SU-DHL-6 (cell line): Measurements from ENCODE around the gene GJD3.

Experiments
- H2AFZ ChIP-seq: fragments of 200-600 bp; sonication (generic); 2 replicates; pipeline ENCODE4 v1.6.1; 2014; ENCODE audit warnings: low read depth, mild to moderate bottlenecking, moderate library complexity, mixed read lengths, antibody characterized with exemption, low read length; ENCODE audit not compliant: severe bottlenecking
- H3F3A ChIP-seq: fragments of 200-600 bp; shearing (Covaris generic); 2 replicates; pipeline ENCODE4 v1.6.0; 2016; ENCODE audit warnings: antibody characterized with exemption, mild to moderate bottlenecking; ENCODE audit not compliant: insufficient read depth
- H3K27ac ChIP-seq: fragments of 200-600 bp; sonication (generic); 2 replicates; pipeline ENCODE4 v1.5.1; 2016; ENCODE audit warnings: low read depth, mild to moderate bottlenecking, low read length, moderate library complexity, mixed read lengths
- H3K27me3 ChIP-seq: fragments of 200-600 bp; sonication (generic), shearing (Covaris generic); 2 replicates; pipeline ENCODE4 v1.6.0; 2014; ENCODE audit warnings: mild to moderate bottlenecking, low read length
- H3K36me3 ChIP-seq: fragments of 200-600 bp; sonication (generic); 2 replicates; pipeline ENCODE4 v1.6.1; 2014; ENCODE audit warnings: mild to moderate bottlenecking, low read length, mixed read lengths
- H3K4me2 ChIP-seq: fragments of 300-600, 200-600 bp; shearing (Covaris generic), sonication (generic); 2 replicates; pipeline ENCODE4 v1.6.0; 2014; ENCODE audit warnings: low read length, low read depth, mild to moderate bottlenecking; ENCODE audit not compliant: poor library complexity, severe bottlenecking
- H3K4me3 ChIP-seq: fragments of 200-600 bp; sonication (generic); 2 replicates; pipeline ENCODE4 v1.5.1; 2014; ENCODE audit warnings: antibody characterized with exemption, low read length, mild to moderate bottlenecking, mixed read lengths; ENCODE audit not compliant: insufficient read depth, poor library complexity, severe bottlenecking
- H3K79me2 ChIP-seq: fragments of 200-600 bp; sonication (generic); 2 replicates; pipeline ENCODE4 v1.6.1; 2014; ENCODE audit warnings: mild to moderate bottlenecking, low read length, moderate library complexity; ENCODE audit not compliant: insufficient read depth
- H3K9ac ChIP-seq: fragments of 200-600 bp; sonication (generic); 2 replicates; pipeline ENCODE4 v1.7.0; 2014; ENCODE audit warnings: mild to moderate bottlenecking, low read length
- H3K9me2 ChIP-seq: fragments of 200-600 bp; sonication (generic); replicated peaks from 2 replicates; pipeline ENCODE4 v1.6.1; 2014; ENCODE audit warnings: low read length; ENCODE audit not compliant: insufficient read depth
- H3K9me3 ChIP-seq: fragments of 200-600 bp; sonication (generic); 2 replicates; pipeline ENCODE4 v1.6.1; 2014; ENCODE audit warnings: low read length, mixed read lengths; ENCODE audit not compliant: insufficient read depth
- H4K20me1 ChIP-seq: fragments of 200-600 bp; sonication (generic); 2 replicates; pipeline ENCODE4 v1.6.1; 2014; ENCODE audit warnings: low read depth, mild to moderate bottlenecking, antibody characterized with exemption, low read length, moderate library complexity, mixed read lengths
- EZH2phosphoT487 ChIP-seq: fragments of 200-600 bp; sonication (generic), shearing (Covaris generic); conservative IDR thresholded peaks from 2 replicates; pipeline ENCODE4 v1.6.1; 2018; ENCODE audit warnings: mild to moderate bottlenecking, antibody characterized with exemption, low read length, moderate library complexity, mixed read lengths
- TF ChIP-seq, protein P1 (sequence below): fragments of 200-600 bp; sonication (generic); IDR thresholded peaks from one replicate; pipeline ENCODE4 v1.5.1; 2017; ENCODE audit warnings: antibody characterized with exemption, mild to moderate bottlenecking, low read length, moderate library complexity; ENCODE audit not compliant: insufficient read depth, poor library complexity, severe bottlenecking

Gene GJD3

DNA sequence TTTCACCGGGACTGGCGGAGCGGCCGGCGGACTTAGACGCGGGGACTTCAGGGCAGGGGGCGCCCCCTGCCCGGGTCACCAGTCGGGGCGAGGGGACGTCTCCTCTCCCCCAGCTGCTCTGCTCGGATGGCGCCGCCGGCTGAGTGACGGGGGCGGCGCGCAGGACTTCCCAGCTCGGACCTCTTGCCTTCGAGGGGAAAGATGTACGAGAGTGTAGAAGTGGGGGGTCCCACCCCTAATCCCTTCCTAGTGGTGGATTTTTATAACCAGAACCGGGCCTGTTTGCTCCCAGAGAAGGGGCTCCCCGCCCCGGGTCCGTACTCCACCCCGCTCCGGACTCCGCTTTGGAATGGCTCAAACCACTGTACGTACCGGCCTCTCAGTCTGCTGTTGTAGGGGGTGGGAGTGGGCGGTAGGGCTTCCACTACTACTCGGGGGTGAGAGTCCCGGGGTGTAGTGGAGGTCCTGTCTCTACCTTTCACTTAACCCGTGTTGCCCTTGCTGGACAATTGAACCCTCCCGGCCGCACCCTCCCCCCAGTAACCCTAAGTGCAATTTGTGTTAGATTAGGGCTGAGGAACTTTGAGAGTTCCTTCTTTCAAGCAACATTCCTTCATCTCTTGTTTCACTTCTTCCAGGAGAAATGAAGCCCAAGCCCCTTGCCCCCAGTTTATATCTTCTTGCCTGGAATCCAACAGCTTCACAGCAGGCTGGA lies 21.9 kb downstream of the GJD3 start:
- H3F3A ChIP-seq, result peaks cover 9% of the 10 kb centered on the region
- H4K20me1 ChIP-seq, result peaks cover 4% of the 10 kb centered on the region; the same call in 1 of the 2 replicates
- H3K27ac ChIP-seq, result no peak overlapping the region
- no peak overlapping the region for H2AFZ ChIP-seq
- no peaks in the 10 kb centered on the region for H3K79me2 ChIP-seq
- H3K4me2 ChIP-seq, result no peak overlapping the region
- TF ChIP-seq EZH2phosphoT487, result no peak
- TF ChIP-seq, protein P1, sequence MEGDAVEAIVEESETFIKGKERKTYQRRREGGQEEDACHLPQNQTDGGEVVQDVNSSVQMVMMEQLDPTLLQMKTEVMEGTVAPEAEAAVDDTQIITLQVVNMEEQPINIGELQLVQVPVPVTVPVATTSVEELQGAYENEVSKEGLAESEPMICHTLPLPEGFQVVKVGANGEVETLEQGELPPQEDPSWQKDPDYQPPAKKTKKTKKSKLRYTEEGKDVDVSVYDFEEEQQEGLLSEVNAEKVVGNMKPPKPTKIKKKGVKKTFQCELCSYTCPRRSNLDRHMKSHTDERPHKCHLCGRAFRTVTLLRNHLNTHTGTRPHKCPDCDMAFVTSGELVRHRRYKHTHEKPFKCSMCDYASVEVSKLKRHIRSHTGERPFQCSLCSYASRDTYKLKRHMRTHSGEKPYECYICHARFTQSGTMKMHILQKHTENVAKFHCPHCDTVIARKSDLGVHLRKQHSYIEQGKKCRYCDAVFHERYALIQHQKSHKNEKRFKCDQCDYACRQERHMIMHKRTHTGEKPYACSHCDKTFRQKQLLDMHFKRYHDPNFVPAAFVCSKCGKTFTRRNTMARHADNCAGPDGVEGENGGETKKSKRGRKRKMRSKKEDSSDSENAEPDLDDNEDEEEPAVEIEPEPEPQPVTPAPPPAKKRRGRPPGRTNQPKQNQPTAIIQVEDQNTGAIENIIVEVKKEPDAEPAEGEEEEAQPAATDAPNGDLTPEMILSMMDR, result no peak
- H3K9ac ChIP-seq, result no peak overlapping the region
- H3K27me3 ChIP-seq, result no peaks in the 10 kb centered on the region
- no peaks in the 10 kb centered on the region for H3K9me3 ChIP-seq
- H3K4me3 ChIP-seq, result no peak overlapping the region
- no peaks in the 10 kb centered on the region for H3K9me2 ChIP-seq
- no peaks in the 10 kb centered on the region; the same call in 1 of the 2 replicates for H3K36me3 ChIP-seq

- H3K4me3 ChIP-seq, result no peak overlapping the region
Observed at GRCh38 chr17:40341808-40342503, 22.6 kb downstream of the GJD3 start.

DNA sequence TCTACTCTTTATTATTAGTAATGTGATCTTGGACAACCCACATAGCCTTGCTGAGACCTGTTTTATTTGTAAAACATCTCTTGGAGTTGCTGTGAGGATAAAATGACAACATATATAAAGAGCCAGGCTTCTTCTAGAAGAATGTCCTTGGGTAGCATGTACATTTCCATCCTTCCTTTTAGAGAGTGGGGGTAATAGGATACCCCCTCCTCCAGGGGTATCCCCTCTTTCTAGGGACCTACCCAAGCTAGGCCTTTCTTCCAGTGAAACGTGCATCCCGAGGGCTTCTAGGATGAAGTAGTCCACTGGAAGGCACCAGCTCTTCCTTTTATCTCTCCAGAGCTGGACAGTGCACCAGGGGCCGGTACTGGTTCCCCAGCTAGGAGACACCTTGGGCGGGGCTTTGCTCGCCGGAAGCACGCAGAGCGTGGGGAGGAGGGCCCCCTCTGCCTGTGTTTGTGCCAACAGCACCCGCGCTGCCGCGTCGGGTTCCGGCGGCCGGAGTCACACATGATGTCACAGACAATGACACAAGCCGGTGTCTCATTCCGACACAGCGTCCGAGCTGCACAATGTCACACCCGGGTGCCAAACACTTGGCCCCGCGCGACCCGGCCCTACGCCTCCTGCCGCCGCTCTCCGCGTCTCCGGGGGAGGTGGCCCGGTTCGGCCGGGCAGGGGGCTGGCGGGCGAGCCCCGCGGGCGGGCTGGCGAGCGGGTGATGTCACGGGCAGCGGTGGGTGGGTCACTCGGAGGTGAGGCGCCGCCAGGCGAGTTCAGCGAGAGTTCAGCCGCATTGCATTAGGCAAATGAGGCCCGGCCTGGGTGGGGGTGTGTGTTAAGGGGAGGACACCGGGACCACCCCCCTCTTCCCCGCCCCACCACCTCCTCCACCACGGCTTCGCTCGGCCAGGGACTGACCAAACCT lies 23.4 kb downstream of the GJD3 start:
- no peaks in the 10 kb centered on the region for H3K27me3 ChIP-seq
- peak overlapping the region; percentile 45 for H3K4me3 ChIP-seq
- H2AFZ ChIP-seq, result no peak overlapping the region
- H3K9me2 ChIP-seq, result no peaks in the 10 kb centered on the region
- no peak for TF ChIP-seq EZH2phosphoT487
- TF ChIP-seq, protein P1, result no peak
- no peak overlapping the region for H3K27ac ChIP-seq
- peak overlapping the region; percentile 29 for H3K9ac ChIP-seq
- no peaks in the 10 kb centered on the region; the same call in 1 of the 2 replicates for H3K36me3 ChIP-seq
- peaks cover 9% of the 10 kb centered on the region for H3F3A ChIP-seq
- H4K20me1 ChIP-seq, result peaks cover 4% of the 10 kb centered on the region; the same call in 1 of the 2 replicates
- H3K79me2 ChIP-seq, result no peaks in the 10 kb centered on the region
- H3K9me3 ChIP-seq, result no peaks in the 10 kb centered on the region
- H3K4me2 ChIP-seq, result peak overlapping the region; percentile 61

More at GRCh38 chr17:40341808-40342503, 22.6 kb downstream of the GJD3 start:
- Histone ChIP-seq H3K79me2 (no peaks in the 10 kb centered on the region), H3K4me2 (peak overlapping the region; percentile 61), H3K27ac (no peak overlapping the region), H4K20me1 (peaks cover 4% of the 10 kb centered on the region; the same call in 1 of the 2 replicates), H3K36me3 (no peaks in the 10 kb centered on the region; the same call in 1 of the 2 replicates), H3K9me3 (no peaks in the 10 kb centered on the region), H3K9ac (0 out of 2 replicates have a peak overlapping the region, but pooled peaks have one; percentile 29), H3F3A (peaks cover 9% of the 10 kb centered on the region), H2AFZ (no peak overlapping the region), H3K27me3 (no peaks in the 10 kb centered on the region), H3K9me2 (no peaks in the 10 kb centered on the region)
- no peak for TF ChIP-seq EZH2phosphoT487
- TF ChIP-seq, protein P1, result no peak
